Cardiac septum (tissue), 1 donor: ENCODE measurements around the gene NTF3. TPM values are rescaled to one million over a fixed set of nuclear protein-coding genes. Genes with fewer than 3 reads are reported as not detected.

Experiments used
- DNase-seq: peaks from one replicate; pipeline ENCODE4 v3.0.0-alpha.2; 2020; ENCODE audit warnings: low spot score
- intact Hi-C: fragments of 100-400 bp; cut with DNase I; formaldehyde crosslinking; loops from one replicate; pipeline ENCODE4 v1.14.0; 2022
- total RNA-seq: library from RNA; stranded (reverse); fragmentation: NEBNext Ultra II Directional; extraction: Animal tissue kit (Norgen Biotek cat#: 25700); gene quantifications from one replicate; pipeline ENCODE4 v1.2.1, GENCODE V29; 2021
- donor health status: DM: no; HTN: no; CAD: no.

NTF3 gene
- total RNA-seq, 1 donor from 2014 or later: 0.70 TPM

GRCh38 chr12:5505751-5506150 lies 73.8 kb downstream of the NTF3 start:
- DNase-seq: no peak
- intact Hi-C loops: no loop called here

- DNase-seq: no peak
- intact Hi-C loops: no loop called here
Measured at GRCh38 chr12:5506295-5506694, 74.4 kb downstream of the NTF3 start.

DNA sequence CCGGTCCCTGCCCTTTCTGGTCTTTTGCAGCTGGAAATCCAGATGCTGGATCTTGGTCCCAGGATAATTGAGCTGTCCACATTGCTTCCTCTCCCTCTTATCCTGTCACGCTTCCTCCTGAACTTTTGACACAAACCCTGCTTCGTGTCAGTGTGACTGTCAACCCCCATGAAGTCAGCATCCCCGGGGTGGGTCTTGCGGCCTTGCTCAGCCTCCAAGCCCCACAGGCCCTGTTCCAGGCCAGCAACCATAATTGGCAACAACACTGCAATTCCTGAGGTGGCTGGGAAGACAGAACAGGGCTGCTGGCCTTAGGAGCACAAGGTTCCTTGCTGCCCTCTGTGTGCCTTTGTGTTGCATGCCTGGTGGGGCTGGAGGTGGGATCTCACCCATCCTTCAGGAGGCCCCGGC lies 74.9 kb downstream of the NTF3 start:
- intact Hi-C loops: no loop called here

DNA sequence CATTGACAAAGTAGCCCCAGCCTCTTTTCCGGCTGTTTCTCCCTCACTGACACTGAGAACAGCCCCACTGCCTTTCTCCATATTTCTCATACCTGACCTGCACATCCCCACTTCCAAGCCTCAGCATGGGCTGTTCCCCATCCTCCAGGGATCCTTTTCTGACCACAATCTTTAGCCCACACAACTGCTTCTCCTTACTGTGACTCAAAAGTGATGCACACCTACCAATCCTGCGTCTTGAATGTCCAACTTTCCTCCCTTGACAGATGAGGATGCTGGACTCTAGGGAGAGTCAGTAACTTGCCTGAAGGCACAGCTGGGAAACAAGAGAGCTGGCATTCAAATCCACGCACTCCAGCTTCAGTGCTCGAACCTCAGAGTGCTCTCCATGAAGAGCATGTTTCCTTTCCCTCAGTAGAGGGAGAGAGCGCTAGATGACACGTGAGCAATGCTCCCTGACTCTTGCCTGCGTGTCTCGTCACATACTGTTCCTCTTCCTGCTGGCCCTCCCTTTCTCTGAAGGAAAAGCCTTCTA lies 75.6 kb downstream of the NTF3 start:
- intact Hi-C loops: no loop called here
- no peak for DNase-seq

More for the DNA sequence above, 74.9 kb downstream of the NTF3 start:
- no peak for DNase-seq

DNA sequence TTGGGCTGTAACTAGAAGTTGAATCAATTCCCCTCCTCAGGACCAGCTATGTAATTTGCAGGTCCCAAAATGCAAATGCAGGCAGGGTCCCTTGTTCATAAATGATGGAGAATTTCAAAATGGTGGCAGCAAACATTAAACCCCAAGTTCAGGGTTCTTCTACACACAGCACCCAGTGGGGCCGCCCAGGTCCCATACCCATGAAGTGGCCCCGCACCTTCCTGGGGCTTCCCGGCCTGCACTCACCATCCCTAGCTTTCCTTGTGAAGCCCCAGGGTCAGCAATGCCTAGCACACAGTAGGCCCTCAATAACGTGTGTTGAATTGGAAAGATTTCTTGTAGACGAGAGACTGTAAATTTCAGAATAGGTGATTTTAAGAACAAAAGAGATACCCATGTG lies 76.0 kb downstream of the NTF3 start:
- intact Hi-C loops: no loop called here
- DNase-seq: no peak

DNA sequence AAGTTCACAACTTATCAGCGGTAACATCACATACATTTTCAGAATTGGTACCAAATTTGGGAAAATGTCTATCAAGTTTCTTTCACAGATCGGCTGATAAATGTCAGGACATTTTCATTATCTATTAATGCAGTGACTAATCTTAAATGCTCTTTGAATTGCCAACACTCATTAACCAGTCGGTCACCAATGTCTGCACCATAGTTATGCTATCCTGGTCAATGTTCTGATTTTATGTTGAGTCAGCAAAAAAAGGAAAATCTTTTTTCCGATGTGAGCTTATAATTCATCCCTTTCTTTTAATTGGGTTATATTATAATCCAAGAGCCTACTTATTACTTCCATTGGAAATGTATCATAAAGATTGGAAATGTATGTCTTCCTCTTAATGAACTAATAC lies 77.2 kb downstream of the NTF3 start:
- intact Hi-C loops: no loop called here
- no peak for DNase-seq

DNA sequence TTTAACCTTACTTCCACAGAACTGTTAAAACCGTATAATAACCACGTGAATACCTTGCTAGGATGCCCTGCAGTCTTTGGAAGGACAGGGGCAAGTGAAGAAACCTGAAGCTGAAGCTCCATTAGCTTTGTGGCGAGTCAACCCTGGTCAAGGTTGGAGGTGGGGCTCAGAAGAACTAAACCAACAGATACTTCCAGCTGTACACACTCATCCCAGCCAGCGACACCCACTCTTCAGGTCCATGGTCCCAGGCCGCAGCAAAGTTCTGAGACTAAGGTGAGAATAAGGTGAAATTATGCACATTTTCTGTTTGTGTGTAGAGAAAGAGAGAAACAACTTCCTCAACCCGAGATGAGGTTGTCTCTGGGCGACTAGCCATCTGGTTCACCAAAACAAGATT lies 77.6 kb downstream of the NTF3 start:
- DNase-seq: no peak
- intact Hi-C loops: no loop called here

GRCh38 chr12:5510251-5510805 lies 78.4 kb downstream of the NTF3 start:
- DNase-seq: no peak
- intact Hi-C loops: no loop called here

GRCh38 chr12:5511256-5511643 lies 79.3 kb downstream of the NTF3 start:
- DNase-seq: no peak
- intact Hi-C loops: no loop called here

DNA sequence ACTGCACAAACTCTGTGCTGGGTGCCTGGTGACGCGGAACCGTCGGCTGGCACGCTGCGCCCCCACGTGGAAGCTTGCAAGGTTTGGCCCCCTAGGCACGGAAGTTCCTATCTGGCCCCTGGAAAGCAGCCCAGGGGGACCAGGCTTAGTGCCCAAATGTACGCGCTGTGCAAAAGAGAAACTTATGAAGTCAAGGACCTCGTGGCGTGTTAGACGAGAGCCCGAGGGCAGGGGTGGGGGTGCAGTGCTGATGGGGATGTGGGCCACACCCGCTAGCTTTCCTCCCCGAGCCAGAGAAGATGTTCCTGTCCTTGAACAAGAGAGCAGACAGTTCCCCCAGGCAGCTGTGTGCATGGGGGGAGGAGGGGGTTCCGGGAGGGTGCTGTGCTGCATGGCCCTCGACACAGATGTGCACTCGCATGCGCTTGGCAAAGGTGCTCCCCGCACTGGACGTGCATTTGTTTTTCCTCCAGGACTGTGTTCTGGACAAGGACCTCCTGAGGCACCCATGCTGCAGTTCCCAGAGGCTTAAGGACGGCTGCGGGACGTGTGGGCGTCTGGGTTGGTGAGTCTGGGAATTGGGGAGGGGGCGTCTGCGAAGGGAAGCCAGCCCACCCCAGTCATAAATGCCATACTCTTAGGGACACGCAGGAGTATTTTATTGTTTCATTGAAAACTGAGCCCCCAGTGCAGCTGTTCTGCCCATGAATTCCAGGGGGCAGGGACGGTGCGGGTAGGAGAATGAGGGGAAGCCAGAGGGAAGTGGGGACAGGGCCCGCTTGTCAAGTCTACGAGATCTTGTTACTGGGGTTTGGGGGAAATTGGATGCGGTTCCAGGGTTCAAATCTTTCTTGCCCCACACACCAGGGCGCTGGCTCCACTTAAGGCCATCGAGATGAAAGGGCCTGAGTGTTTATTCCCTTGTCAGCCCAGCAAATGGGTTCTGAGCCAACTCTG lies 80.0 kb downstream of the NTF3 start:
- DNase-seq: no peak
- intact Hi-C loops: no loop called here

DNA sequence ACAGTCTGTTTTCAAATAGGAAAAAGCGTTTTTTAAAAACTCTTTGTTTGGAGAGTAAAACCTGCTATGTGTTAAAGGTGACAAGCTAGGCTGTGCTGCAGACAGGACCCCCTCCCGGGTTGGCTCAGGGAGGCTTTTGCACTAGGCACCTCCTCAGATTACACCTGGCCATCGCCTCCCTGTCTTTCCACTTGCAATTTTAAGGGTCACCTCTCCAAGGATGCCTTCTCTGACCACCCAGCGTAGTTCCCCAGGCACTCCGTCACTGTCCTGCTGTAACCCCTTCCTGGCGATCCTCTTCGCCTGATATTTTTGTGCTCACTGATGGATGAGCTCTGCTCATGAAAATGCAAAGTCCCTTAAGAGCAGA lies 80.7 kb downstream of the NTF3 start:
- no peak for DNase-seq
- intact Hi-C loops: no loop called here

DNA sequence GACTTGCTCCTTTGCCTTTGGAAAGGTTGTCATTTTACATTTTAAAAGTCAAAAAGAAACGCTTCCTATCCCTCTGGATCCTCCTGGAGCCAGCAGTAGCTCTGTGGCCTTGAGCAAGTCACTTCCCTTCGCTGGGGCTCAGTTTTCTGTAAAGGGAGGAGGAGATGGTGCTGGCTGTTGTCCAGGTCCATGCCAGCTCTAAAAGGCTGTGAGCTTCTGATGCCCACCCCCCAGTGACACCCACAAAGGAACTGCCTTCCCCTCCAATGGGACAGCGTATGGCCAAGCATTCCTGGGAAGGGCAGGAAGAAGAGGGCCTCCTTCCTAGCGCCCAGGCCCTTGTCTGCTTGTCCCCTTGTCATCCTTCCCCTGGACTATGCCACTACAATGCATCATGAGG lies 81.5 kb downstream of the NTF3 start:
- intact Hi-C loops: no loop called here
- DNase-seq: no peak

DNA sequence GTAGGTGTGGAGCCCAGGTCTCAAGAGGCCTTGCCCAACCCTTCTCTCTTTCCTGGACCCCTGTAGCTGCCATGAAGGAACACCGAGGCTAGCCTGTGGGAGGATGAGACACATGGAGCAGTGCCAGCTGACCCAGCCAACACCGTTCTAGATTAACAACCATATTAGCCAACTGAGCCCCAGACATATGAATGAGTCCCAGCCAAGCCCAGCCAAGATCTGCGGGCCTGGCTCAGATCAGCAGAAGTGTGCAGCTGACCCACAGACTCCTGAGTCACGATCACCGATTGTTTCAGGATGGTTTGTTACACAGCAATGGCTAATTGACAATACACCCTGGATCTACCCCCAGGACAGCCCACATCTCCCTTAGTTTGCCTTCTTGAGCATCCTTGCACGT lies 82.1 kb downstream of the NTF3 start:
- intact Hi-C loops: no loop called here

GRCh38 chr12:5514545-5514944 lies 82.6 kb downstream of the NTF3 start:
- intact Hi-C loops: no loop called here
- no peak for DNase-seq

More for the DNA sequence above, 82.1 kb downstream of the NTF3 start:
- DNase-seq: no peak

DNA sequence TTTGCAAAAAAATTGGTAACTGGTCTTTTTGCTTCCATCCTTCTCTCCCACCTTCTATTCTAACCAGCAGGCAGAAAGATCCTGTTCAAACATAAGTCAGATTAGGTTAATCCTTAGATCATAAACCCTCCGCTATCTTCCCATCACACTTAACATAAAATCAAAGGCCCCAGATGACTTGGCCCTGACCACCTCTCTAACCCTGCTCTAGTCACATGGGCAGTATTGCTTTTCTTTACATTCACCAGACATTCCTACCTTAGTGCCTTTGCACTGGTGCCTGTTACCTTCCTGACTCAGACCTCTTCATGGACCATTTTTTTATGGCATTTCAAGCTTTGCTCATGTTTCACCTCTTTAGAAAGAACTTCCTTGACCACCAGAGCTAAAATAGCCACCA lies 83.5 kb downstream of the NTF3 start:
- DNase-seq: no peak
- intact Hi-C loops: no loop called here

DNA sequence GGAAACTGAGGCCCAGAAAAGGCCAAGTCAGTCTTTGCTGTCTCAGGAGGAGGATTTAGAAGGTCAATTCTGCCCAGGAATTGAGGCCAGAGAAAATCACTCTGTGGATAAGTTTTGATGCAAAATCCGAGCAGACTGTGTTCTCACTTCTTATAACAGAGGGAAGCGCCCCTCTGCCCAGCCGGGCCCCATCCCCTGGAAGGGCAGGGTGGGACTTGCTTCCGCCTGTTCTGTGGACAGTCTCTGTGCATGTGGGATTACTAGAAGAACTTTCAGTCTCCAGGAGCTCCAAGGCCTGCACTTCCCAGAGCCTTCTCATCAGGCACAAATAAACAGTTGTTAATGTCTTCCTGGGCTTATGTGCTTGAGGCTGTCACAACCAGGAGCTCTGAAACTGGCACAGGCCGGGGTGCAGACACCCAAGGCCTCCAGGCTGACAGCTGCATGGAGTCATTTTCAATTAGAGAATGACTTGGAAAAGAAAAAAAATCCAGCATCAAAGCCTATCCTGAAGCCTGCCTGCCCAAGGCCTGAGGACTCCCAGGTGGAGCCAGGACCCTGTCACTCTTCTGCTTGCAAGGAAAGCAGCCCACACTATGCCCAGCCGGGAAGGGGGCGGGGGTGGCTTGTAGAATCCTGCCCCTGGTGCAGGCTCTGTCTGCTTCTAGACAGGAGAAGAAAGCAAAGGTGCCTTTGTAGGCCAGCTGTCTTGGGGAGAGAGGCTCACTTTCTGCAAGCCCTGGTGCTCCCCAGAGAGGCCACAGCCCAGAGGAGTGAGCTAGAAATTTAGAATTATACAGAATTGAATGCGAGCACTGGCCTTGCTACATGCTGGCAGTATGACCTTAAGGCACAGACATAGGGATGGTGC lies 84.7 kb downstream of the NTF3 start:
- DNase-seq: no peak
- intact Hi-C loops: no loop called here

DNA sequence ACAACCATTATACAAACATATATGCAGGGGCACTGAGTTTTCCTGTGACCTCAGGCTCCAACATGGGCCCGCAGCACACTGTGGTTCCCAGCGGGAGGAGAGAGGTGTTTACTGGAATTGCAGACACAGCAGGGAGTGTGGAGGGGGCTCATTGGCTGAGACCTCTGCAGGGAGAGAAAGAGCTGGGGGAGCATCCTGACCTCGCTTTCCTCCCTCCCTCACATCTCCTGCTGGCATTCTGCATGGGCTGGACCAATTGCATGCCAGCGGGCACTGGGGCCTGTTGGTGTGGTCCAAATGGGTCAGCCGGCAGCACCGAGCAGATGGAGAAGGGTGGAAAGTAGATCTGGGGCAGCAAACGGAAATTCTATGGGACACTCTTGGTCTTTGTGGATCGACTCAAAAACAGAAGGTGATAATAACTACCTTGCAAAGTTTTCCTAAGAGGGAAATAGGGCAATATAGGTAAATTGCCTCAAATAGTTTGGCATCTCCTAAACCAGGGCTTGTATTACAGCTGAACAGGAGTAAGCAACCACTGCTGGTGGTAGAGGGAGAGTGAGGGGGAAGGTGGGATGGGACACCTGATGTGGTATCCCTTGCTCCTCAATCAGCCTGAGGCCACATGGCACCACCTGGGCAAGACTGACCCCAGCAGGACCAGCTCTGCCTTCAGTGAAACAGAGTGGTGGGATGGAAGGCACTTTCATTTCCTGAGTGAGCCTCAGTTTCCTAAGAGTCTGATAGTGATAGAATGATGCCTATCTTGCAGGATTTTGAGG lies 86.9 kb downstream of the NTF3 start:
- intact Hi-C loops: no loop called here

GRCh38 chr12:5520037-5520436 lies 88.1 kb downstream of the NTF3 start:
- intact Hi-C loops: no loop called here
- no peak for DNase-seq

More for the DNA sequence above, 86.9 kb downstream of the NTF3 start:
- DNase-seq: no peak

GRCh38 chr12:5520831-5521230 lies 88.9 kb downstream of the NTF3 start:
- intact Hi-C loops: no loop called here
- DNase-seq: no peak
